NCI-H187 treated with DMSO at 0.1 percent for 48 hours (cell line): ENCODE measurements around the gene MIEF2.
"Not testable (repeated sequence)": the region's sequence is repeated elsewhere in the genome, so short reads cannot be mapped to it uniquely, and the experiment has no call there.

ENCODE experiments used
- DNase-seq: peaks from one replicate; lab custom pipeline; 2025; lab: John Stamatoyannopoulos, UW

The MIEF2 gene

GRCh38 chr17:18260332-18261145 is at the start of gene MIEF2:
Gene MIEF2 (plus strand): TSS chr17:18260662. CDS start chr17:18262721, 2,059 bp downstream.
- peak; percentile 45 for DNase-seq

GRCh38 chr17:18213666-18214270 is 46.7 kb upstream of the MIEF2 start:
- no peak for DNase-seq

- DNase-seq, result not testable (repeated sequence)
These were observed 43.6 kb upstream of the MIEF2 start for GRCh38 chr17:18216906-18217305.

- no peak for DNase-seq
These were observed 42.9 kb upstream of the MIEF2 start for GRCh38 chr17:18217412-18218015.

GRCh38 chr17:18218756-18219415 is 41.6 kb upstream of the MIEF2 start:
- DNase-seq, result no peak

GRCh38 chr17:18224053-18224386 is 36.4 kb upstream of the MIEF2 start:
- no peak for DNase-seq

- DNase-seq, result no peak
These were observed 35.9 kb upstream of the MIEF2 start for GRCh38 chr17:18224387-18225120.

- DNase-seq, result no peak
These were observed 35.3 kb upstream of the MIEF2 start, which contains the start of gene LLGL1 for GRCh38 chr17:18225121-18225641. Gene LLGL1 (plus strand): TSS chr17:18225635. CDS start chr17:18225683, 48 bp downstream.

- no peak for DNase-seq
These were observed 34.7 kb upstream of the MIEF2 start for GRCh38 chr17:18225642-18226283.

GRCh38 chr17:18226284-18226945 is 34.0 kb upstream of the MIEF2 start:
- no peak for DNase-seq

GRCh38 chr17:18227635-18228034 is 32.8 kb upstream of the MIEF2 start:
- no peak for DNase-seq

- no peak for DNase-seq
These were observed 32.2 kb upstream of the MIEF2 start for GRCh38 chr17:18228176-18228682.

GRCh38 chr17:18229254-18229653 is 31.2 kb upstream of the MIEF2 start:
- DNase-seq, result no peak

- DNase-seq, result no peak
These were observed 30.7 kb upstream of the MIEF2 start for GRCh38 chr17:18229771-18230170.

- no peak for DNase-seq
These were observed 29.9 kb upstream of the MIEF2 start for GRCh38 chr17:18230288-18231141.

- DNase-seq, result no peak
These were observed 29.3 kb upstream of the MIEF2 start for GRCh38 chr17:18231164-18231563.

- DNase-seq, result no peak
These were observed 26.5 kb upstream of the MIEF2 start for GRCh38 chr17:18233803-18234518.

- DNase-seq, result no peak
These were observed 25.5 kb upstream of the MIEF2 start for GRCh38 chr17:18234853-18235380.
